Measurements from ENCODE around the gene APBB2.
"Not testable (repeated sequence)": the region's sequence is repeated elsewhere in the genome, so short reads cannot be mapped to it uniquely, and the experiment has no call there.

DNA sequence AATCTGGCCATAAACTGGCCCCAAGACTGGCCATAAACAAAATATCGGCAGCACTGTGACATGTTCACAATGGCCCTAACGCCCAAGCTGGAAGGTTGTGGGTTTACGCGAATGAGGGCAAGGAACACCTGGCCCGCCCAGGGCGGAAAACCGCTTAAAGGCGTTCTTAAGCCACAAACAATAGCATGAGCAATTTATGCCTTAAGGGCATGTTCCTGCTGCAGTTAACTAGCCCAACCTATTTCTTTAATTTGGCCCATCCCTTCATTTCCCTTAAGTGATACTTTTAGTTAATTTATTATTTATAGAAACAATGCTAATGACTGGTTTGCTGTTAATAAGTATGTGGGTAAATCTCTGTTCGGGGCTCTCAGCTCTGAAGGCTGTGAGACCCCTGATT lies 154.9 kb downstream of the APBB2 start:
- not testable (repeated sequence) for TF ChIP-seq POLR2A (IDR thresholded peaks at IDR 0.05)
- TF ChIP-seq, protein P1, sequence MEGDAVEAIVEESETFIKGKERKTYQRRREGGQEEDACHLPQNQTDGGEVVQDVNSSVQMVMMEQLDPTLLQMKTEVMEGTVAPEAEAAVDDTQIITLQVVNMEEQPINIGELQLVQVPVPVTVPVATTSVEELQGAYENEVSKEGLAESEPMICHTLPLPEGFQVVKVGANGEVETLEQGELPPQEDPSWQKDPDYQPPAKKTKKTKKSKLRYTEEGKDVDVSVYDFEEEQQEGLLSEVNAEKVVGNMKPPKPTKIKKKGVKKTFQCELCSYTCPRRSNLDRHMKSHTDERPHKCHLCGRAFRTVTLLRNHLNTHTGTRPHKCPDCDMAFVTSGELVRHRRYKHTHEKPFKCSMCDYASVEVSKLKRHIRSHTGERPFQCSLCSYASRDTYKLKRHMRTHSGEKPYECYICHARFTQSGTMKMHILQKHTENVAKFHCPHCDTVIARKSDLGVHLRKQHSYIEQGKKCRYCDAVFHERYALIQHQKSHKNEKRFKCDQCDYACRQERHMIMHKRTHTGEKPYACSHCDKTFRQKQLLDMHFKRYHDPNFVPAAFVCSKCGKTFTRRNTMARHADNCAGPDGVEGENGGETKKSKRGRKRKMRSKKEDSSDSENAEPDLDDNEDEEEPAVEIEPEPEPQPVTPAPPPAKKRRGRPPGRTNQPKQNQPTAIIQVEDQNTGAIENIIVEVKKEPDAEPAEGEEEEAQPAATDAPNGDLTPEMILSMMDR (IDR thresholded peaks at IDR 0.05) = not testable (repeated sequence)

Data from prostate gland (tissue), 2 donors.